ENCODE measurements around the gene ITGAD.

ITGAD gene

GRCh38 chr16:31386157-31386984, 6.8 kb upstream of the ITGAD start (continued):
- TF ChIP-seq ZBTB26 (tag by site-specific recombination; optimal IDR thresholded peaks at IDR 0.05) (no peak), ZNF560 (tag by site-specific recombination; IDR thresholded peaks at IDR 0.05; ENCODE audit: borderline replicate concordance) (no peak)

- no peaks in the 10 kb centered on the region for H3K9me3 ChIP-seq (ENCODE audit: control insufficient read depth, insufficient read depth, low read depth, low read length)
- H3K27ac ChIP-seq (ENCODE audit: extremely low read depth, low read depth, low read length) = no peak overlapping the region
- TF ChIP-seq ZNF274 (IDR thresholded peaks at IDR 0.05; ENCODE audit: low read length) (no peak), ZNF274 (tag by site-specific recombination; IDR thresholded peaks at IDR 0.05; ENCODE audit: borderline replicate concordance) (no peak), ZNF302 (tag by site-specific recombination; IDR thresholded peaks at IDR 0.05; ENCODE audit: low read depth) (no peak), KLF9 (tag by site-specific recombination; IDR thresholded peaks at IDR 0.05; ENCODE audit: low read depth) (no peak), ELK4 (IDR thresholded peaks at IDR 0.05; ENCODE audit: borderline replicate concordance, low read depth, low read length) (no peak), ZNF571 (tag by site-specific recombination; IDR thresholded peaks at IDR 0.05) (no peak), ZNF202 (tag by site-specific recombination; IDR thresholded peaks at IDR 0.05; ENCODE audit: borderline replicate concordance) (no peak), ZBTB7A (tag by site-specific recombination; IDR thresholded peaks at IDR 0.05; ENCODE audit: low read depth) (no peak), ZSCAN30 (tag by site-specific recombination; IDR thresholded peaks at IDR 0.05) (no peak), ZNF660 (tag by site-specific recombination; IDR thresholded peaks at IDR 0.05) (no peak), ZNF639 (tag by site-specific recombination; IDR thresholded peaks at IDR 0.05) (no peak)
- H3K4me3 ChIP-seq (ENCODE audit: low read depth, low read length) = no peak overlapping the region
- H3K4me1 ChIP-seq (ENCODE audit: control insufficient read depth, insufficient read depth, low read length) = peaks cover 7% of the 10 kb centered on the region
- ChIA-PET CTCF (interaction anchor here (0.6 kb wide), 2 partner anchors 24 to 196 kb away, joined by 3 to 4 read pairs; no protein-coding TSS in a partner anchor), POLR2A (no interaction called here)
- no peaks in the 10 kb centered on the region for H3K36me3 ChIP-seq (ENCODE audit: control insufficient read depth in 2 of 2, insufficient read depth in 1 of 2, low read length in 2 of 2)
Observed at GRCh38 chr16:31388535-31388934, 4.6 kb upstream of the ITGAD start.

- no peaks in the 10 kb centered on the region for H3K36me3 ChIP-seq (ENCODE audit: control insufficient read depth in 2 of 2, insufficient read depth in 1 of 2, low read length in 2 of 2)
- H3K27ac ChIP-seq (ENCODE audit: extremely low read depth, low read depth, low read length) = no peak overlapping the region
- H3K4me3 ChIP-seq (ENCODE audit: low read depth, low read length) = no peak overlapping the region
- CTCF ChIA-PET = interaction anchor here (2.0 kb wide), 1 partner anchor 8 kb away, joined by 10 read pairs; no protein-coding TSS in a partner anchor
- no peaks in the 10 kb centered on the region for H3K9me3 ChIP-seq (ENCODE audit: control insufficient read depth, insufficient read depth, low read depth, low read length)
- POLR2A ChIA-PET = no interaction called here
- H3K4me1 ChIP-seq (ENCODE audit: control insufficient read depth, insufficient read depth, low read length) = peaks cover 7% of the 10 kb centered on the region
- no peak for TF ChIP-seq INSM2 (tag by site-specific recombination; IDR thresholded peaks at IDR 0.05)
- no peak for TF ChIP-seq ZNF324 (tag by site-specific recombination; IDR thresholded peaks at IDR 0.05)
- TF ChIP-seq ZNF558 (tag by site-specific recombination; IDR thresholded peaks at IDR 0.05) = no peak
- TF ChIP-seq ZNF214 (tag by site-specific recombination; IDR thresholded peaks at IDR 0.05; ENCODE audit: borderline replicate concordance) = no peak
- TF ChIP-seq ZNF148 (tag by site-specific recombination; IDR thresholded peaks at IDR 0.05; ENCODE audit: borderline replicate concordance) = no peak
- TF ChIP-seq ZNF221 (tag by site-specific recombination; IDR thresholded peaks at IDR 0.05; ENCODE audit: borderline replicate concordance) = no peak
- TF ChIP-seq ZNF133 (tag by site-specific recombination; IDR thresholded peaks at IDR 0.05) = no peak
- TF ChIP-seq ZNF610 (tag by site-specific recombination; IDR thresholded peaks at IDR 0.05; ENCODE audit: borderline replicate concordance) = no peak
- no peak for TF ChIP-seq ZNF202 (tag by site-specific recombination; IDR thresholded peaks at IDR 0.05; ENCODE audit: borderline replicate concordance)
- TF ChIP-seq ZNF548 (tag by site-specific recombination; IDR thresholded peaks at IDR 0.05) = no peak
- TF ChIP-seq SETDB1 (IDR thresholded peaks at IDR 0.05; ENCODE audit: insufficient read length, low read length) = no peak
- TF ChIP-seq ZNF777 (tag by site-specific recombination; IDR thresholded peaks at IDR 0.05; ENCODE audit: borderline replicate concordance) = no peak
Observed at GRCh38 chr16:31390504-31391041, 2.6 kb upstream of the ITGAD start.
